ENCODE results near the gene TXNDC11.

DNA sequence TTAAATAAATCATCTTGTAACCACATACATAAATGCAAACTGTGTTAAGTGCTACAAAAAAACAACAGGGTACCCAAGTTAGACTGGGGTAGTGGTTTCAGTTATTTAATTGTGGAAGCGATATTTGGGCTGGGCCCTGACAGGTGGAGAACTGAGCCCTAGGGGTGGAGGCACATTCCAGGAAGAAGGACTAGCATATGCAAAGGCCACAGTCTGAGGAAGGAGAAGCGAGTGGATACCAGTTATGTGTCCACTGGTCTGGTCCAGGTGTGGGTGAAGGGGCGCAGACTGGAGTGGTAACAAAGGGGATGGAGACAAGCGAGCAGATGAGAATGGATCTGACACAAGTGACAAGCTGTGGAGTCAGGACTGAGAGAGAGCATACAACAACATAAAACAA is 22.9 kb downstream of the TXNDC11 start:
- TF ChIP-seq, protein P1, sequence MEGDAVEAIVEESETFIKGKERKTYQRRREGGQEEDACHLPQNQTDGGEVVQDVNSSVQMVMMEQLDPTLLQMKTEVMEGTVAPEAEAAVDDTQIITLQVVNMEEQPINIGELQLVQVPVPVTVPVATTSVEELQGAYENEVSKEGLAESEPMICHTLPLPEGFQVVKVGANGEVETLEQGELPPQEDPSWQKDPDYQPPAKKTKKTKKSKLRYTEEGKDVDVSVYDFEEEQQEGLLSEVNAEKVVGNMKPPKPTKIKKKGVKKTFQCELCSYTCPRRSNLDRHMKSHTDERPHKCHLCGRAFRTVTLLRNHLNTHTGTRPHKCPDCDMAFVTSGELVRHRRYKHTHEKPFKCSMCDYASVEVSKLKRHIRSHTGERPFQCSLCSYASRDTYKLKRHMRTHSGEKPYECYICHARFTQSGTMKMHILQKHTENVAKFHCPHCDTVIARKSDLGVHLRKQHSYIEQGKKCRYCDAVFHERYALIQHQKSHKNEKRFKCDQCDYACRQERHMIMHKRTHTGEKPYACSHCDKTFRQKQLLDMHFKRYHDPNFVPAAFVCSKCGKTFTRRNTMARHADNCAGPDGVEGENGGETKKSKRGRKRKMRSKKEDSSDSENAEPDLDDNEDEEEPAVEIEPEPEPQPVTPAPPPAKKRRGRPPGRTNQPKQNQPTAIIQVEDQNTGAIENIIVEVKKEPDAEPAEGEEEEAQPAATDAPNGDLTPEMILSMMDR (conservative IDR thresholded peaks at IDR 0.05; ENCODE audit: low read depth, low read length) = no peak
- TF ChIP-seq EZH2 (IDR thresholded peaks at IDR 0.05; ENCODE audit: borderline replicate concordance, low read depth, low read length, poor library complexity, severe bottlenecking) = no peak
